Activated naive CD8-positive, alpha-beta T cell (primary cell): ENCODE measurements around the gene BEGAIN.

Experiments
- H3K27ac Mint-ChIP-seq: one replicate; pipeline ENCODE4 v1.8.0; 2021; ENCODE audit warnings: mixed read lengths
- H3K27me3 Mint-ChIP-seq: one replicate; pipeline ENCODE4 v1.8.0; 2021; ENCODE audit warnings: mixed read lengths
- H3K36me3 Mint-ChIP-seq: one replicate; pipeline ENCODE4 v1.8.0; 2021; ENCODE audit warnings: mixed read lengths
- H3K4me1 Mint-ChIP-seq: one replicate; pipeline ENCODE4 v1.8.0; 2021; ENCODE audit warnings: low read depth, mixed read lengths
- H3K4me3 Mint-ChIP-seq: one replicate; pipeline ENCODE4 v1.8.0; 2021; ENCODE audit warnings: mild to moderate bottlenecking, mixed read lengths
- H3K9me3 Mint-ChIP-seq: one replicate; pipeline ENCODE4 v1.8.0; 2021; ENCODE audit warnings: low read depth, mixed read lengths

The BEGAIN gene

DNA sequence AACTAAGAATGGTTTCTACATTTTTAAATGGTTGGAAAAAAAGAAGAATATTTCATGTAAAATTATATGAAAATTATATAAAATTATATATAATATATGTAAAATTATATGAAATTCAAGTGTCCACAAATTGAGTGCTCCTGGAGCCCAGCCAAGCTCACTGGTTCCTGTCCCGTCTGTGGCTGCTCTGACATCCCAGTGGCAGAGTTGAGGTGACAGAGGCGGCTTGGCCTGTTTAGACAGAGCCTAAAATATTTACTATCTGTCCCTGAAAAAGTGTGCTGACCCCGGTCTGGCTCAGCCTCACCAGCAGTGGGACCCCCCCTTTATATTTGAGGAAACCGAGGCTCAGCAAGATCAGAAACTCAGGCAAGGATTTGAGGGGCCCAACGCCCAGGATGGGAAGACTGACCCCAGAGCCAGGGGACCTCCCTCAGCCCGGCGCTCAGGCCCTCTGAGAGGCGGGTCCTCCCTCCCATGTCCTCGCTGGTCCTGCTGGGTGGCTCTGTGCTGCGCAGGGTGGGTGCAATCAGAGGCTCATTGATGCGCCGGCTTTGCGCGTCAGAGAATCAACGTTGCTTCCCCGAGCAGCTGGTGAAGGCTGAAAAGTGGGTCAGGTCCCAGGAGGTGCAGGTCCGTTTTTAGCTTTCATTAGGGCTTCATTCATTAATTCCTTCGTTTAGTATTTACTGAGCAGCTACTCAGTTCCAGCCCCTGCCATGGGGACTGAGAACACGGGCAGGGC lies 21.5 kb upstream of the BEGAIN start:
- no peaks in the 10 kb centered on the region for H3K9me3 Mint-ChIP-seq

DNA sequence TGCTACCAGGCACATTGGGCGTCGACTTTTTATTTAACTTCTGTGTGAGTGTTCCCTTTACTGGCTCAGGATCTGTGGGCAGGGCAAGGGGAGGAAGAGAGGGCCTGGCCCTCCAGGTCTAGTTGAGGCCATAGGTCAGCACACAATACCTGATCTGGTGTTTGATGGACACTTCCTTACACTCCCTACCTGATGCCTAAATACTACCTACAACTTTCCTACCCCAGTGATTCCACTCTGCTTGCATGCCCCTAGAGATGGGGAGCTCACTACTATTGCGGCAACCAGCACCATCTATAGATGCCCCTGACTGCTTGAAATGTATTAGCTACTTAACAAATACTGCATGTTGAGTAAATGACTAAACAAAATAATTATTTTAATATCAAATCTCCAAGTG lies 20.8 kb upstream of the BEGAIN start:
- no peak overlapping the region for H3K27ac Mint-ChIP-seq
- H3K27me3 Mint-ChIP-seq: peaks cover 5% of the 10 kb centered on the region
- H3K9me3 Mint-ChIP-seq: no peaks in the 10 kb centered on the region
- H3K4me3 Mint-ChIP-seq: no peak overlapping the region
- no peaks in the 10 kb centered on the region for H3K4me1 Mint-ChIP-seq
- no peaks in the 10 kb centered on the region for H3K36me3 Mint-ChIP-seq

More for the DNA sequence above, 21.5 kb upstream of the BEGAIN start:
- Mint-ChIP-seq H3K27ac (no peak overlapping the region), H3K27me3 (peaks cover 5% of the 10 kb centered on the region), H3K36me3 (no peaks in the 10 kb centered on the region), H3K4me3 (no peak overlapping the region), H3K4me1 (no peaks in the 10 kb centered on the region)

DNA sequence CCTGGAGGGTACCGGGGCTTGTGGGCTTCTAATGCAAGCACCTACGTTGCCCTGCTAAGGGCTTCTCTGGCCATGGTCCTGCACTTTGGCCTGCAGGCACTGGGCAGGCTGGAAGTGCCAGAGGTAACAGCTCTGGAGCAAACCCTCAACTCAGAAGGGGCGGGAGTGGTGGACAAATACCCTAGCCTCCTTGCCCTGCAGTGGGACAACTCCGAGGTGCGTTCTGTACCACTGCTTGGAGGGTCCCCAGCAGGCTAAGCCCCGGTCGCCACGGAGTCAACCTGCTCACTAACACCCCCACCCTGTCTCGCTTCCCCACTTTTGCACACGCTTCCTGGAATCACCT lies 20.4 kb upstream of the BEGAIN start:
- peaks cover 5% of the 10 kb centered on the region for H3K27me3 Mint-ChIP-seq
- H3K4me3 Mint-ChIP-seq: no peak overlapping the region
- no peaks in the 10 kb centered on the region for H3K4me1 Mint-ChIP-seq
- H3K36me3 Mint-ChIP-seq: no peaks in the 10 kb centered on the region
- no peak overlapping the region for H3K27ac Mint-ChIP-seq
- H3K9me3 Mint-ChIP-seq: no peaks in the 10 kb centered on the region

DNA sequence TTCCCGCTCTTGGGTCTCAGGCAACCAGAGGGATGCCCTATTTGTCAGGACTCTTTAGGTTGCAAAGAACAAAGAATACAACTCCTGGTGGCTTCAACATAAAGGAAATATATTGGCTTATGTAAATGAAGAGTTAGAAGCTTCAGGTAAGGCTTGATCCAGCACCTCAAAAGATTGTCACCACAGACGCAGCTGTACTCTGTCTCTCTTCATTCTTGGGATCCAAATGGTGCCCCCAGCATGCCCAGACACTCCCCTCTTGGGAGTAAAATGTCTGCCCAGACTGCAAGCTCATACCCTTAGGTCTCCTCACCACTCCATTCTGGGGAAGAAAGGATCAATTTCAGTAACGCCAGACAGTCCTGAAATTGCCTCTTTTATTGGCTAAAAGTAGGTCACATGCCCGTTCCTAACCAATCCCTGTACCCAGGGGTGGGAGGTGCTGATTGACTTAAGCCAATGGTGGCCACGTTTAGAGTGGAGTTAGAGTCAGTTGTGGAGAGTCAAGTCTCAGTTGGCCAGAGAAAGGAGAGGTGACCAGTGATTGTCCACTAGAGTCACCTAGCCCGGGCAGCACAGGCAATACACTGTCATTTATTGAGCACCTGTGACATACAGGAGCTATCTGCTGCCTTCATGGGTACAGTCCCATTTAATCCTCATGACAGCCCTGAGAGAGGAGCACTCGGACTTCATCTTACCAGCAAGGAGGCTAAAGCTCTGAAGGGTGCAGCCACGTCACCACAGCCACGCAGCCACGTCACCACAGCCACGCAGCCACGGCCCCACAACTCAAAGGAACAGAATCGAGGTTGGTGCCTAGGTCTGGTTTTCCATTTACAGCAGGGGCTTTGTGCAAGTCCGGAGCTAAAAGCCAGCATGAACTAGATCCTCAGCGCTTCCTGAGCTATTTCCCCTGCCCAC lies 19.7 kb upstream of the BEGAIN start:
- Mint-ChIP-seq H3K9me3 (peaks cover 3% of the 10 kb centered on the region), H3K27ac (no peak overlapping the region), H3K27me3 (peaks cover 5% of the 10 kb centered on the region), H3K4me3 (no peak overlapping the region), H3K4me1 (no peaks in the 10 kb centered on the region), H3K36me3 (peaks cover 1% of the 10 kb centered on the region)

DNA sequence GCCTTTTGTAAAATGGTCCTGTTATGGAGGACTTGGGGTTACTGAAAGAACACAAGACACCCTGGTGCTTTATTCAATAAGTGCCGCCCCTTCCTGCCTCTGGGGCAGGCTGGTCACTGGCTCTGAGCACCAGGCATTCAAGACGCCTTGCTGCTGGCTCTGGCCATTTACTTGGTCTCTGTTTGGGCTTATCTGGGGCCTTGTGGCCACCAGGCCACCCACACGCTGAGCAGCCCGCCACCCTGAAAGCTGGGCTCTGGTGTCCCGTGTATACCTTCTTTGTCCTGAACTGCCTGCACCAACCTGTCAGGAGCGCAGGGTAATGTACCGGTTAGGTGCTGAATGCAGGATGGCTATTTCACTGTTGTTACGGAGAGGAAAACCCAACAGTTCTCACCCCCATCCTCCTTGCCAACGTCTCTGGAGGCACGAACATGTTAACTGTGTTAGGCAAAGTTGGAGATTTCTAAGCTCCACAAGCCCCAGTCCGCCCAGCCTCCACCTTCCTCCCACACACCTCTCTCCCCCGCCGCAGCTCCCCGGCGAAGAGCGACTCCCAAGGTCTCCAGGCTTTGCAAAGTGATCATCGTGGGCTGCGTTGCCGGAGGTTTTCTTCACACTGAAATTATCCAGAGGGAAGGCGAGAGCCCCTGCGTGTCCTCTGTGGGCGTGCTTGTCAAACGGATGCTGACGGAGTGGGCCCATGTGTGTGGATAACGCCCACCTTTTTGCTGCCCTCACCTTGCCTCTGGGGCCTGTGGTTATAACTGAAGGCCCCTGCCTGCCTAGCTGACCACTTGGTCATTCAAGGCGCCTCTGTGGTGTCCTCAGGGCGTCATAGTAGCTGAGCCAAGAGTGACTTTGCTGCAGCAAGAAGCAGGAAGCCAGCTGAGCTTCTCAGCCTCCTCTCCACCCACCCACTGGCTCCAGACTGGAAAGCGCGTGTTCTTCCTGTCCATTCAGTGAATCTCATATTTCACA lies 18.8 kb upstream of the BEGAIN start:
- Mint-ChIP-seq H3K27me3 (peaks cover 5% of the 10 kb centered on the region), H3K4me1 (no peaks in the 10 kb centered on the region), H3K4me3 (no peak overlapping the region), H3K36me3 (peaks cover 7% of the 10 kb centered on the region), H3K27ac (no peak overlapping the region), H3K9me3 (peaks cover 9% of the 10 kb centered on the region)

DNA sequence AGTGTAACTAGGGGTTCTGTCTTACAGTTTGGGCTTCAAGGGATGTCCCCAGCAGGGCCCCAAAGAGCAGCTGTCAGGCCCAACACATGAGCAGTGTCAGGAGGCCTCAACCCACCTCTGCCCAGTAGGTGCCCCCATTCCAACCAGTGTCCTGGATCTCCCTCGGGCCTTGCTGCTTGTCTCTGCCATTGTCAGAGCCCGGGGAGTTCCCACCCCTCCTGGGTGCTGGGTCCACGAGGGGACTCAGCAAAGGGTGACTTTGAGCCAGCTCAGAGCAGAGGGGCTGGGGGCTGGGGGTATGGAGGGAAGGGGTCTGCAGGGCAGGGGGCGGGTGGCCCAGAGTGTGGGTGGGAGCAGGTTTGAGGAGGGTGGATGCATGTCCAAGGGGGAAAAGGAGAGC lies 18.0 kb upstream of the BEGAIN start:
- Mint-ChIP-seq H3K27ac (no peak overlapping the region), H3K4me1 (no peaks in the 10 kb centered on the region), H3K4me3 (no peak overlapping the region), H3K36me3 (peaks cover 8% of the 10 kb centered on the region), H3K27me3 (peaks cover 5% of the 10 kb centered on the region), H3K9me3 (peaks cover 13% of the 10 kb centered on the region)

DNA sequence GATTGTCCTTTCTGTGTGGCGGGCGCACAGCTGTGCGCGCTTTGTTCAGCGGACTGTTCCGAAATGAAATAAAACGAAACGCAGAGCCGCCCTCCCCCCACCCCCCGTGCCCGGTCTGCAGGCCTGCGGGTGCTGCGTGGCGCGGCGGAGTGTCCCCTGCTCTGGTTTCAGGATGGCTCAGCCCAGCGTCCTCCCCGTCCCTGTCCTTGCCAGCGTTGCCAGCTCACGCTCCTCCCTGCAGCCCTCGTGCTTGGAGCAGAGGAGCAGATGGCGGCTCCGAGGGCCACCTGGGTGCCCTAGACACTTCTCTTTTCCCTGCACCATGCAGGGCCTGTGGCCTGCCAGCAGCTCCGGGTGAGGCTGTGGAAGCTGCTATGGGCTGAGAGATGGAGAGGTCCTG lies 17.5 kb upstream of the BEGAIN start:
- Mint-ChIP-seq H3K9me3 (peaks cover 13% of the 10 kb centered on the region), H3K27me3 (peaks cover 5% of the 10 kb centered on the region), H3K4me1 (no peaks in the 10 kb centered on the region), H3K27ac (no peak overlapping the region), H3K4me3 (no peak overlapping the region), H3K36me3 (peaks cover 8% of the 10 kb centered on the region)

DNA sequence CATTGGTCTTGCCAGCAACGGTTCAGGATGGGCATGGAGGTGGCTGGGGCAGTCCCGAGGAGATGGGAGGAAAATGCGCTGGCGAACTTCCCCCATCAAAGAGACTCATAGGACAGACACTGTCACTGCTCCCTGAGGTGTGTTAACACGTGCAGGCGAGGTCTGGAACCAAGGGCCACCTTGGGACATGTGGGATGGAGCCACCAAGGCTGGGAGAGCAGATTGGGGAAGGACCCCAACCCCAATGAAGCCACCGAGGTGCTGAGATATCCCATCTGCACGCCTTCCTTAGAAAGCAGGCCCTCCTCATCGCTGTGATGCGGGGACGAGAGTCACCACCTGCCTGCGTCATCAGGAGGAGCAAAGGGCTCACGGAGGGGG lies 16.9 kb upstream of the BEGAIN start:
- Mint-ChIP-seq H3K9me3 (peaks cover 13% of the 10 kb centered on the region), H3K4me3 (no peak overlapping the region), H3K4me1 (no peaks in the 10 kb centered on the region), H3K27ac (no peak overlapping the region), H3K27me3 (peaks cover 5% of the 10 kb centered on the region), H3K36me3 (peaks cover 8% of the 10 kb centered on the region)

DNA sequence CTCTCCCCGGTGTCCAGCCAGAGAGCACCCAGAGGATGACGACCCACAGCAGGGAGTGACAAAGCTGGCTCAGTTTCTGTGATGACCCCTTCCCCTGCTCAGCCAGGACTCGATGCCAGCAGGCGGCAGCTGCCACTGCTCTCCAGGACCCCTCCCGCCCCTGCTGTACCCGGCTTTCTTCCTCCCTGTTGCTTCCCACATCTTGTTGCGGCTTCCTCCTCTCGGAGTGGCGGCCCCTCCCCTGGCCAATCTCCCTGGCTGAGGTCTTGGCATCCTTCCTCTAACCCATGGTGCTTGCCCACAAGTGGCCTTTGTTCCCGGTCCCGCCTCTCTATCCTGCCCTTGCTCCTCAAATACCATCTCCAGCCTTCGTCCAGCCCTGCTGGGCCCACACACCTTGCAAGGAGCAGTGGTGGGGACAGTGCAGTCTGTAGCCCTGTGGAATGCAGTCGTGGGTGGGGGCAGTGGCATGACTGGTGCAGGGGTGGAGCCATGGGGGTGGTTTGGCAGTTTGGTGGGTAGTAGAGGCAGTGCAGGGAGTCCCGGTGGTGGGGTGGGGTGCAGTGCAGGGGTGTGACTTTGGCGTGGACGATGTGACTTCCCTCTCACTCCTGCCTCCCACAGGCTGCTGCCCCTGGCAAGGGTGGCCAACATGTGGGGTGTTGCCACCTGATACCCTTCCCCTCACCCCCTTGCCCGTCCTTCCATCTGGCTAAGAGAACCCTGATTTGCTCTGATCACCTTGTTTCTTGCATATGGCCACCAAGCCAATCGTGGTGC lies 16.3 kb upstream of the BEGAIN start:
- peaks cover 8% of the 10 kb centered on the region for H3K36me3 Mint-ChIP-seq
- H3K9me3 Mint-ChIP-seq: peaks cover 13% of the 10 kb centered on the region
- H3K27me3 Mint-ChIP-seq: peaks cover 5% of the 10 kb centered on the region
- no peak overlapping the region for H3K27ac Mint-ChIP-seq
- H3K4me1 Mint-ChIP-seq: no peaks in the 10 kb centered on the region
- no peak overlapping the region for H3K4me3 Mint-ChIP-seq

DNA sequence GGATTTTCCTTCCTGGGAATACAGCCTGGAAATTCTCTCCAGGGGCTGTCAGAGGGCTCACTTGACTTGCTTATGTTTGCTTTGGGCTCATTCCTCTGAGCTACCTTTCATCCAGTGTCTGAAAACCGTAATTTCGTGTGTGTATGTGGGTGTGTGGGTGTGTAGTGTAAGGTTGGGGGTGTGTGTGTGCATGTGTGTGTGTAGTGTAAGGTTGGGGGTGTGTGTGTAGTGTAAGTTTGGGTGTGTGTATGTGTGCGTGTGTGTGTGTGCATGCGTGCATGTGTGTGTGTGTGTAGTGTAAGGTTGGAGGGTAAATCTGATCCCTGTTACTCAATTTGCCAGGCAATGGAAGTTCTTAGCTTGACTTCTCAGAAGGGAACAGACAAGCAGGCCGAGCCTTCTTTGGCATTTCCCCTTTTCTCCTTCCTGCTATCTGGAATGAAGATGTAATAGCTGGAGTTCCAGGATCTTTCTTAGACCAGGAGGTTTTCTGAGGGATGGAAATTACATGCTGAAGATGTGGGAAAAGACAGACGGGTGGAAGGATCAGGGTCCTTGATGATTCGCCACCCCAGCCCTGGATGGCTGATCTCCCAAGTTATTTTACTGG lies 15.5 kb upstream of the BEGAIN start:
- peaks cover 13% of the 10 kb centered on the region for H3K9me3 Mint-ChIP-seq
- peaks cover 8% of the 10 kb centered on the region for H3K36me3 Mint-ChIP-seq
- no peak overlapping the region for H3K27ac Mint-ChIP-seq
- H3K27me3 Mint-ChIP-seq: peaks cover 3% of the 10 kb centered on the region
- no peak overlapping the region for H3K4me3 Mint-ChIP-seq
- H3K4me1 Mint-ChIP-seq: no peaks in the 10 kb centered on the region

DNA sequence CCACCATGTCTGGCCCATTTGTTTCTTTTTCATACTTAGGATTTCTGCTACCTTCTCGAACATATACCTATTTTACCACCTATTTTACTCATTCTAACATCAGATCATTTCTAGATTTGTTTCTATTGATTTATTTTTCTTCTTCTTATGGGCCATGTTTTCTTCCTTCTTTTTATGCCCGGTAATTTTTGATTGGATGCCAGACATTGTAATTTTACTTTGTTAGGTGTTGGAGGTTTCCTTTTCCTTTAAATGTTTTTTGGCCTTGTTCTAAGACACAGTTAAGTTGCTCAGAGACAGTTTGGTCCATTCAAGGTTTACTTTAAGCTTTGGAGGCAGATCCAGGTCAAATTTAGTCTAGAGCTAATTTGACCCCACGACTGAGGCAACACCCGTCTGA lies 14.7 kb upstream of the BEGAIN start:
- Mint-ChIP-seq H3K36me3 (peaks cover 8% of the 10 kb centered on the region), H3K9me3 (peaks cover 13% of the 10 kb centered on the region), H3K27ac (no peak overlapping the region), H3K27me3 (peaks cover 3% of the 10 kb centered on the region), H3K4me1 (no peaks in the 10 kb centered on the region), H3K4me3 (no peak overlapping the region)

DNA sequence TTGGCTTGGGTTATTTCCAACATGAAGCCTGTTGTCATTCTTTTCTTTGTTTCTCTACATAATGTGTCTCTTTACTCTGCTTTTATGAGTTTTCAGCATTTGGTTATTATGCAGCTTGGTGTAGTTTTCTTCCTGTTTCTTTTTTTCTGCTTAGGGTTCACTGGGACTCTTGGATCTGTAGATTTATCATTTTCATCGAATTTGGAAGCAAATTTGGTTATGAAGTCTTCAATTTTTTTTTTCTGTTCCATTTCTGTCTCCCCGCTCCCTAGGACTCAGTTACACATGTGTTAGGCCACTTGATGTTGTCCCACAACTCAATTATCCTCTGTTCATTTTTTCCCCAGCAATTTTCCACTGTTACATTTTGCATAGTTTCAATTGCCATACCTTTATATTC lies 13.8 kb upstream of the BEGAIN start:
- Mint-ChIP-seq H3K27me3 (no peaks in the 10 kb centered on the region), H3K4me1 (no peaks in the 10 kb centered on the region), H3K9me3 (peaks cover 13% of the 10 kb centered on the region), H3K4me3 (no peak overlapping the region), H3K27ac (no peak overlapping the region), H3K36me3 (peaks cover 8% of the 10 kb centered on the region)

DNA sequence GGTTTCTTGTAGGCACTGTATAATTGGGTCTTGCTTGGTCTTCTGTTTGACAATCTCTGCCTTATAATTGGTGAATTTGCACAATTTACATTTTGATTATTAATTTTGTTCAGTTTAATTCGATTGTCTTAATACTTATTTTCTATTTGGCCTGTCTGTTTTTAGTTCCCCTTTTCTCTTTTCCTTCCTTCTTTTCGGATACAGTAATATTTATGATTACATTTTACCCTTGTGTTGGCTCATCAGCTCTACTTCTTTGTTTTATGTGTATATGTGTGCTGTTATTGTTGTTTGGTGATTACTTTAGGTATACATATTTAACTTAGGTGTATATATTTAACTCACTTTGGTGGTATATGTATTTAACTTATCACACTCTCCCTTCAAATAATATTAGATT lies 12.8 kb upstream of the BEGAIN start:
- no peak overlapping the region for H3K27ac Mint-ChIP-seq
- H3K4me3 Mint-ChIP-seq: no peak overlapping the region
- H3K9me3 Mint-ChIP-seq: peaks cover 13% of the 10 kb centered on the region
- no peaks in the 10 kb centered on the region for H3K4me1 Mint-ChIP-seq
- H3K27me3 Mint-ChIP-seq: peaks cover 1% of the 10 kb centered on the region
- peaks cover 8% of the 10 kb centered on the region for H3K36me3 Mint-ChIP-seq

DNA sequence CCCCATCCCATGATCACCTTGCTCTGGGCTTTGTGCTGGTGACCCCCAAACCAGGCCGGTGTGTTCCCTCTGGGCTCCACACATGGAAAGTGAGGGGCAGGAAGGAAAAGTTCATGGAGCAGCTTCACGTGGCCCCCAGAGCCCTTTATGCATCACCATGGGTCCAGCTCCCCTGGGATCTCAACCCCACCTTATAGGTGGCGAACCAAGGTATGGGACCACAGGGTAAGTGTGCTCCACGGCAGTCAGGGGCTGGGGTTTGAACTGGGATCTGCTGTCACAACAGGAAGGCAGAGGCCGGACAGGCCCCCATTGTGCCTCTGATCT lies 7.4 kb upstream of the BEGAIN start:
- H3K4me3 Mint-ChIP-seq: no peak overlapping the region
- H3K27me3 Mint-ChIP-seq: peaks cover 10% of the 10 kb centered on the region
- H3K36me3 Mint-ChIP-seq: no peaks in the 10 kb centered on the region
- no peaks in the 10 kb centered on the region for H3K9me3 Mint-ChIP-seq
- no peaks in the 10 kb centered on the region for H3K4me1 Mint-ChIP-seq
- no peak overlapping the region for H3K27ac Mint-ChIP-seq
